OCI-LY3 (cell line): Measurements from ENCODE around the gene GRM4.

Experiments
- H2AFZ ChIP-seq: fragments of 200-600, 300-600 bp; shearing (Covaris generic); 2 replicates; pipeline ENCODE4 v1.6.0; 2014; ENCODE audit warnings: antibody characterized with exemption, low read depth, low read length
- H3K27ac ChIP-seq: fragments of 200-600, 300-600 bp; sonication (generic); 2 replicates; pipeline ENCODE4 v1.5.1; 2014; ENCODE audit warnings: mild to moderate bottlenecking, low read length, moderate library complexity, mixed read lengths
- H3K27me3 ChIP-seq: fragments of 200-600, 300-600 bp; sonication (generic); 2 replicates; pipeline ENCODE4 v1.6.1; 2014; ENCODE audit warnings: low read depth, low read length, mixed read lengths
- H3K36me3 ChIP-seq: fragments of 200-600, 300-600 bp; sonication (generic); replicated peaks from 2 replicates; pipeline ENCODE3; 2014; ENCODE audit warnings: low read depth, low read length, mixed read lengths
- H3K4me1 ChIP-seq: fragments of 300-600, 200-600 bp; sonication (generic); 2 replicates; pipeline ENCODE4 v1.6.1; 2014; ENCODE audit warnings: low read length, mixed read lengths
- H3K4me2 ChIP-seq: fragments of 200-600, 300-600 bp; sonication (generic); 2 replicates; pipeline ENCODE4 v1.6.1; 2014; ENCODE audit warnings: low read length, mixed read lengths
- H3K4me3 ChIP-seq: fragments of 300-600, 200-600 bp; sonication (generic); 2 replicates; pipeline ENCODE4 v1.5.1; 2014; ENCODE audit warnings: antibody characterized with exemption, mild to moderate bottlenecking, low read length, moderate library complexity
- H3K79me2 ChIP-seq: fragments of 300-600, 200-600 bp; shearing (Covaris generic); 2 replicates; pipeline ENCODE4 v1.6.1; 2014; ENCODE audit warnings: mild to moderate bottlenecking, low read length, mixed read lengths
- H3K9ac ChIP-seq: fragments of 300-600, 200-600 bp; shearing (Covaris generic); 2 replicates; pipeline ENCODE4 v1.6.0; 2014; ENCODE audit warnings: mild to moderate bottlenecking, low read length, moderate library complexity
- H3K9me3 ChIP-seq: fragments of 200-600, 300-600 bp; shearing (Covaris generic); 2 replicates; pipeline ENCODE4 v1.6.1; 2014; ENCODE audit warnings: low read length, mixed read lengths; ENCODE audit not compliant: insufficient read depth
- H4K20me1 ChIP-seq: fragments of 200-600, 300-600 bp; sonication (generic); 2 replicates; pipeline ENCODE4 v1.6.1; 2016; ENCODE audit warnings: low read length, mixed read lengths; ENCODE audit not compliant: insufficient read depth
- CTCF ChIP-seq: fragments of 200-600, 300-600 bp; sonication (generic); IDR thresholded peaks from 2 replicates; pipeline ENCODE4 v1.5.1; 2014; ENCODE audit warnings: antibody characterized with exemption, low read length, low read depth
- EZH2phosphoT487 ChIP-seq: fragments of 200-600 bp; shearing (Covaris generic); IDR thresholded peaks from 2 replicates; pipeline ENCODE4 v1.6.1; 2018; ENCODE audit warnings: antibody characterized with exemption, mixed run types, low read depth

GRM4 gene

DNA sequence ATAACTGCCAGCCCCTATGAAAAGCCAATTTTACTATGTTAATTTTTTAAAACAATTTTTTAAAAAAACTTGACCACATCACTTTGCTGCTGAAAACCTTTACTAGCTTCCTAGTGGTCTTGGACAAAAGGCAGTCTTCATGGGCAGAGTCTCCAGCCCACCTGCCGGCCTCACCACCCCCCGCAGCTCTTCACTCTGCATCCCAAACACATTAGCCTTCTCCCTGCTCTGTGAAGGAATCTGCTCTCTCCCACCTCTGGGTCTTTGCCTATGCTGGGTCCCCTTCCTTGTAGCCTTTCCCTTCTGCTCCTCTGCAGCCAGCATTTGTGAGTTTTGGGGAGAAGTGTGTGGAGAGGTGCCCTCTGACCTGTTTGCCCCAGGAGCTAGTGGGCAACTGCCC lies 171.4 kb downstream of the GRM4 start:
- Histone ChIP-seq H3K36me3 (no peaks in the 10 kb centered on the region), H3K27me3 (peaks cover 13% of the 10 kb centered on the region), H3K4me2 (no peak overlapping the region), H2AFZ (no peak overlapping the region), H3K4me3 (no peak overlapping the region), H3K9ac (no peak overlapping the region), H3K27ac (no peak overlapping the region), H3K79me2 (no peaks in the 10 kb centered on the region), H3K9me3 (no peaks in the 10 kb centered on the region), H3K4me1 (no peaks in the 10 kb centered on the region), H4K20me1 (no peaks in the 10 kb centered on the region)
- TF ChIP-seq EZH2phosphoT487 = no peak
- no peak for TF ChIP-seq CTCF

DNA sequence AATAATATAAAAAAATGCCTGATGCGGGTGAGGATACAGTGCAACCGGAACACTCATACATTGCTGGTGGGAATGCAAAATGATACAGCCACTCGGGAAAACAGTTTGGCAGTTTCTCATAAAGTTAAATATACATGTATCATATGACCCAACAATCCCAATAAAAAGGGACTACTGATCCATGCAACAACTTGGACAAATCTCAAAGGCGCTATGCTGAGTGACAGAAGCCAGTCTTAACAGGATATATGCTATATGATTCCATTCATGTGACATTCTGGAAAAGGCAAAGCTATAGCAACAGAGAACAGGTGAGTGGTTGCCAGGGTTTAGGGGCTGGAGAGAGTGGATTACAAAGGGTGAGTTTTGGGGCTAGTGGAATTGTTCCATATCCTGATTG lies 171.9 kb downstream of the GRM4 start:
- H3K36me3 ChIP-seq = no peaks in the 10 kb centered on the region
- H4K20me1 ChIP-seq = no peaks in the 10 kb centered on the region
- TF ChIP-seq CTCF (no peak), EZH2phosphoT487 (no peak)
- H3K4me2 ChIP-seq = no peak overlapping the region
- H3K79me2 ChIP-seq = no peaks in the 10 kb centered on the region
- no peak overlapping the region for H3K9ac ChIP-seq
- peaks cover 13% of the 10 kb centered on the region for H3K27me3 ChIP-seq
- H3K4me1 ChIP-seq = no peaks in the 10 kb centered on the region
- H3K27ac ChIP-seq = no peak overlapping the region
- H3K9me3 ChIP-seq = no peaks in the 10 kb centered on the region
- no peak overlapping the region for H3K4me3 ChIP-seq
- H2AFZ ChIP-seq = no peak overlapping the region

GRCh38 chr6:33971580-33971979 lies 174.3 kb downstream of the GRM4 start:
- no peak overlapping the region for H3K9ac ChIP-seq
- H3K36me3 ChIP-seq = no peaks in the 10 kb centered on the region
- H2AFZ ChIP-seq = no peak overlapping the region
- no peak overlapping the region for H3K27ac ChIP-seq
- no peaks in the 10 kb centered on the region for H3K79me2 ChIP-seq
- no peaks in the 10 kb centered on the region for H4K20me1 ChIP-seq
- H3K9me3 ChIP-seq = no peaks in the 10 kb centered on the region
- H3K4me2 ChIP-seq = no peak overlapping the region
- TF ChIP-seq CTCF (no peak), EZH2phosphoT487 (no peak)
- peaks cover 13% of the 10 kb centered on the region for H3K27me3 ChIP-seq
- no peak overlapping the region for H3K4me3 ChIP-seq
- H3K4me1 ChIP-seq = no peaks in the 10 kb centered on the region
